ENCODE data around the gene TUBGCP5. TPM values are rescaled to one million over a fixed set of nuclear protein-coding genes. Genes with fewer than 3 reads are reported as not detected.

The TUBGCP5 gene
- total and polyA plus RNA-seq, 2 experiments from 2014 or later = 12.0 to 21.7 TPM

DNA sequence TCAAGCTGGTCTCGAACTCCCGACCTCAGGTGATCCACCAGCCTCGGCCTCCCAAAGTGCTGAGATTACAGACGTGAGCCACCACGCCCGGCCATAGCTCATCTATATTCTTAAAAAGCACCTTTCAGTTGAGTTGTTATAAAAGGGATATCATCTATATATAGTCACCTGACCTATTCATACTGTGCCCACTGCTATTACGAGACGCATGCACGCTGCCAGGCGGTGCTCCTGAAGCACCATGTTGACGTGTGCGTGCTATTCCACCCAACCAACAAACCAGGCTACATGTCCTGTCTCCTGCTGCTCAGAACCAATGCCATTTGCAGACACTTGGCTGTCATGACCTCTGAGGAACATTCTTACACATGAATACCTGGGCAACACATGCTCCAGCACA, 76.8 kb downstream of the TUBGCP5 start:
- no peak overlapping the region for H2AFZ ChIP-seq
- TF ChIP-seq EZH2phosphoT487 (IDR thresholded peaks at IDR 0.05; ENCODE audit: unreplicated experiment) = no peak
- TF ChIP-seq NANOG (IDR thresholded peaks at IDR 0.05; ENCODE audit: borderline replicate concordance) = no peak
- TF ChIP-seq, protein P1, sequence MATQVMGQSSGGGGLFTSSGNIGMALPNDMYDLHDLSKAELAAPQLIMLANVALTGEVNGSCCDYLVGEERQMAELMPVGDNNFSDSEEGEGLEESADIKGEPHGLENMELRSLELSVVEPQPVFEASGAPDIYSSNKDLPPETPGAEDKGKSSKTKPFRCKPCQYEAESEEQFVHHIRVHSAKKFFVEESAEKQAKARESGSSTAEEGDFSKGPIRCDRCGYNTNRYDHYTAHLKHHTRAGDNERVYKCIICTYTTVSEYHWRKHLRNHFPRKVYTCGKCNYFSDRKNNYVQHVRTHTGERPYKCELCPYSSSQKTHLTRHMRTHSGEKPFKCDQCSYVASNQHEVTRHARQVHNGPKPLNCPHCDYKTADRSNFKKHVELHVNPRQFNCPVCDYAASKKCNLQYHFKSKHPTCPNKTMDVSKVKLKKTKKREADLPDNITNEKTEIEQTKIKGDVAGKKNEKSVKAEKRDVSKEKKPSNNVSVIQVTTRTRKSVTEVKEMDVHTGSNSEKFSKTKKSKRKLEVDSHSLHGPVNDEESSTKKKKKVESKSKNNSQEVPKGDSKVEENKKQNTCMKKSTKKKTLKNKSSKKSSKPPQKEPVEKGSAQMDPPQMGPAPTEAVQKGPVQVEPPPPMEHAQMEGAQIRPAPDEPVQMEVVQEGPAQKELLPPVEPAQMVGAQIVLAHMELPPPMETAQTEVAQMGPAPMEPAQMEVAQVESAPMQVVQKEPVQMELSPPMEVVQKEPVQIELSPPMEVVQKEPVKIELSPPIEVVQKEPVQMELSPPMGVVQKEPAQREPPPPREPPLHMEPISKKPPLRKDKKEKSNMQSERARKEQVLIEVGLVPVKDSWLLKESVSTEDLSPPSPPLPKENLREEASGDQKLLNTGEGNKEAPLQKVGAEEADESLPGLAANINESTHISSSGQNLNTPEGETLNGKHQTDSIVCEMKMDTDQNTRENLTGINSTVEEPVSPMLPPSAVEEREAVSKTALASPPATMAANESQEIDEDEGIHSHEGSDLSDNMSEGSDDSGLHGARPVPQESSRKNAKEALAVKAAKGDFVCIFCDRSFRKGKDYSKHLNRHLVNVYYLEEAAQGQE (IDR thresholded peaks at IDR 0.05; ENCODE audit: unreplicated experiment) = no peak
- TF ChIP-seq, protein P2, sequence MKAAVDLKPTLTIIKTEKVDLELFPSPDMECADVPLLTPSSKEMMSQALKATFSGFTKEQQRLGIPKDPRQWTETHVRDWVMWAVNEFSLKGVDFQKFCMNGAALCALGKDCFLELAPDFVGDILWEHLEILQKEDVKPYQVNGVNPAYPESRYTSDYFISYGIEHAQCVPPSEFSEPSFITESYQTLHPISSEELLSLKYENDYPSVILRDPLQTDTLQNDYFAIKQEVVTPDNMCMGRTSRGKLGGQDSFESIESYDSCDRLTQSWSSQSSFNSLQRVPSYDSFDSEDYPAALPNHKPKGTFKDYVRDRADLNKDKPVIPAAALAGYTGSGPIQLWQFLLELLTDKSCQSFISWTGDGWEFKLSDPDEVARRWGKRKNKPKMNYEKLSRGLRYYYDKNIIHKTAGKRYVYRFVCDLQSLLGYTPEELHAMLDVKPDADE (IDR thresholded peaks at IDR 0.05) = no peak
- no peak for TF ChIP-seq EZH2 (IDR thresholded peaks at IDR 0.05; ENCODE audit: low read depth, unreplicated experiment)
- no peak for TF ChIP-seq ZNF331 (CRISPR knock-in tag; IDR thresholded peaks at IDR 0.05; ENCODE audit: low read depth)
- no peak overlapping the region for H3K4me2 ChIP-seq
- H3K9me2 ChIP-seq (ENCODE audit: insufficient read depth) = no peaks in the 10 kb centered on the region
- peaks cover 4% of the 10 kb centered on the region; the same call in 1 of the 3 replicates for H3K36me3 Mint-ChIP-seq (ENCODE audit: low read depth)
- H3K36me3 ChIP-seq (ENCODE audit: insufficient read depth) = no peaks in the 10 kb centered on the region
- no peaks in the 10 kb centered on the region for H3F3A ChIP-seq (replicated peaks; ENCODE audit: low read depth)
- no peak overlapping the region for H3K27ac ChIP-seq (ENCODE audit: low read depth)
- DNase-seq (ENCODE audit: low spot score) = no peak
- no peak overlapping the region for H3K4me3 Mint-ChIP-seq
- peaks cover 18% of the 10 kb centered on the region for H3K4me1 Mint-ChIP-seq
- H3K27me3 ChIP-seq (ENCODE audit: insufficient read depth) = no peaks in the 10 kb centered on the region
- H4K20me1 ChIP-seq (replicated peaks; ENCODE audit: insufficient read depth) = peaks cover 14% of the 10 kb centered on the region
- ATAC-seq = no peak
- peaks cover 78% of the 10 kb centered on the region for H3K79me2 ChIP-seq (replicated peaks; ENCODE audit: insufficient read depth)
- no peak overlapping the region for H3K27ac Mint-ChIP-seq
- no peak overlapping the region for H3K4me3 ChIP-seq
- no peaks in the 10 kb centered on the region for H3K9me3 Mint-ChIP-seq
- peaks cover 8% of the 10 kb centered on the region for H3K27me3 Mint-ChIP-seq (ENCODE audit: insufficient read depth, low read depth, poor library complexity)
- H3K4me1 ChIP-seq (ENCODE audit: insufficient read depth) = no peaks in the 10 kb centered on the region

DNA sequence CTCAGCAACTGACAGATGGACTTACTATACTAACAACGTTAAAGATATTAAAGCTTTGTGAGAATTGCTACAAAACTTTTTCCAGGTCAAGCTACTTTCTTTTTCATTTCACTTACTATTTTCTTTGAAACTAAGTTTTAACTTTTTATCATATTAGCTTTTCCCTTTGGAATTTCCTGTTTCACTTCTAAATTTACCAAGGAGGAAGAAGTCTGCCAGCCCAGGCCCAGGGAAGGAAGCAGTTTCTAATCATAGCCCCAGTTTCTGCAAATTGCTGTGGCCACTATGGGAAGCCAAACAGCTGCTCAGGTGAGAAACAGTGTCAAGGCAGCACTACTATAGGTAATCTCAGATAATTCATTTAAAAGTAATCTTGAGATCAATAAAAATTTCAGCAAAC, 77.6 kb downstream of the TUBGCP5 start:
- TF ChIP-seq CREB1 (CRISPR knock-in tag; IDR thresholded peaks at IDR 0.05; ENCODE audit: low read depth) (no peak), STAT1 (IDR thresholded peaks at IDR 0.05; ENCODE audit: unreplicated experiment) (no peak), JUNB (IDR thresholded peaks at IDR 0.05; ENCODE audit: unreplicated experiment) (no peak)
- TF ChIP-seq, protein P3, sequence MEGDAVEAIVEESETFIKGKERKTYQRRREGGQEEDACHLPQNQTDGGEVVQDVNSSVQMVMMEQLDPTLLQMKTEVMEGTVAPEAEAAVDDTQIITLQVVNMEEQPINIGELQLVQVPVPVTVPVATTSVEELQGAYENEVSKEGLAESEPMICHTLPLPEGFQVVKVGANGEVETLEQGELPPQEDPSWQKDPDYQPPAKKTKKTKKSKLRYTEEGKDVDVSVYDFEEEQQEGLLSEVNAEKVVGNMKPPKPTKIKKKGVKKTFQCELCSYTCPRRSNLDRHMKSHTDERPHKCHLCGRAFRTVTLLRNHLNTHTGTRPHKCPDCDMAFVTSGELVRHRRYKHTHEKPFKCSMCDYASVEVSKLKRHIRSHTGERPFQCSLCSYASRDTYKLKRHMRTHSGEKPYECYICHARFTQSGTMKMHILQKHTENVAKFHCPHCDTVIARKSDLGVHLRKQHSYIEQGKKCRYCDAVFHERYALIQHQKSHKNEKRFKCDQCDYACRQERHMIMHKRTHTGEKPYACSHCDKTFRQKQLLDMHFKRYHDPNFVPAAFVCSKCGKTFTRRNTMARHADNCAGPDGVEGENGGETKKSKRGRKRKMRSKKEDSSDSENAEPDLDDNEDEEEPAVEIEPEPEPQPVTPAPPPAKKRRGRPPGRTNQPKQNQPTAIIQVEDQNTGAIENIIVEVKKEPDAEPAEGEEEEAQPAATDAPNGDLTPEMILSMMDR (conservative IDR thresholded peaks at IDR 0.05; ENCODE audit: low read depth in 2 of 2) = no peak
- TF ChIP-seq, protein P1 (IDR thresholded peaks at IDR 0.05; ENCODE audit: unreplicated experiment) = no peak
- no peaks in the 10 kb centered on the region for H3K27me3 ChIP-seq (ENCODE audit: insufficient read depth)
- no peaks in the 10 kb centered on the region for H3K4me1 ChIP-seq (ENCODE audit: insufficient read depth)
- no peak overlapping the region for H3K4me3 Mint-ChIP-seq
- peaks cover 18% of the 10 kb centered on the region for H3K4me1 Mint-ChIP-seq
- no peak overlapping the region for H3K27ac Mint-ChIP-seq
- no peaks in the 10 kb centered on the region for H3K36me3 ChIP-seq (ENCODE audit: insufficient read depth)
- H3K36me3 Mint-ChIP-seq (ENCODE audit: low read depth) = peaks cover 4% of the 10 kb centered on the region; the same call in 1 of the 3 replicates
- no peak overlapping the region for H3K27ac ChIP-seq (ENCODE audit: low read depth)
- H3K9me2 ChIP-seq (ENCODE audit: insufficient read depth) = no peaks in the 10 kb centered on the region
- no peaks in the 10 kb centered on the region for H3F3A ChIP-seq (replicated peaks; ENCODE audit: low read depth)
- H3K27me3 Mint-ChIP-seq (ENCODE audit: insufficient read depth, low read depth, poor library complexity) = peaks cover 8% of the 10 kb centered on the region
- peaks cover 78% of the 10 kb centered on the region for H3K79me2 ChIP-seq (replicated peaks; ENCODE audit: insufficient read depth)
- no peaks in the 10 kb centered on the region for H3K9me3 Mint-ChIP-seq
- DNase-seq (ENCODE audit: low spot score) = no peak
- peaks cover 14% of the 10 kb centered on the region for H4K20me1 ChIP-seq (replicated peaks; ENCODE audit: insufficient read depth)
- H3K4me2 ChIP-seq = no peak overlapping the region
- no peak overlapping the region for H3K4me3 ChIP-seq
- ATAC-seq = no peak
- no peak overlapping the region for H2AFZ ChIP-seq
